ENCODE results near the gene PPIL6. TPM values are rescaled to one million over a fixed set of nuclear protein-coding genes. Genes with fewer than 3 reads are reported as not detected.
"Not testable (repeated sequence)": the region's sequence is repeated elsewhere in the genome, so short reads cannot be mapped to it uniquely, and the experiment has no call there.

Gene PPIL6
- polyA plus RNA-seq, 1 experiment: 0.83 TPM

- POLR2A ChIA-PET: no interaction called here
- no peak for DNase-seq (ENCODE audit: low read depth, low spot score)
- Histone ChIP-seq H3K9me3 (ENCODE audit: control insufficient read depth, insufficient read depth, low read length) (no peaks in the 10 kb centered on the region), H3K27me3 (ENCODE audit: control insufficient read depth, insufficient read depth, low read length) (no peaks in the 10 kb centered on the region), H3K27ac (ENCODE audit: low read depth, low read length) (no peak overlapping the region), H3K4me3 (ENCODE audit: low read depth, low read length) (no peak overlapping the region)
- TF ChIP-seq CTCF (IDR thresholded peaks at IDR 0.05; ENCODE audit: low read depth, low read length): no peak
- CTCF ChIA-PET: interaction anchor here (0.6 to 1.8 kb wide), 3 partner anchors 13 to 182 kb away, joined by 3 to 7 read pairs (median 4); no protein-coding TSS in a partner anchor
Observed at GRCh38 chr6:109370336-109370735, 70.1 kb downstream of the PPIL6 start.

- ChIA-PET POLR2A (no interaction called here), CTCF (interaction anchor here (0.6 to 1.8 kb wide), 2 partner anchors 39 to 182 kb away, joined by 3 to 7 read pairs; no protein-coding TSS in a partner anchor)
- no peak overlapping the region for H3K27ac ChIP-seq (ENCODE audit: low read depth, low read length)
- H3K4me3 ChIP-seq (ENCODE audit: low read depth, low read length): no peak overlapping the region
- no peak for TF ChIP-seq CTCF (IDR thresholded peaks at IDR 0.05; ENCODE audit: low read depth, low read length)
- H3K27me3 ChIP-seq (ENCODE audit: control insufficient read depth, insufficient read depth, low read length): no peaks in the 10 kb centered on the region
- H3K9me3 ChIP-seq (ENCODE audit: control insufficient read depth, insufficient read depth, low read length): no peaks in the 10 kb centered on the region
- DNase-seq (ENCODE audit: low read depth, low spot score): no peak
Observed at GRCh38 chr6:109369728-109370127, 70.7 kb downstream of the PPIL6 start.

GRCh38 chr6:109364382-109365078 lies 75.9 kb downstream of the PPIL6 start:
- H3K27ac ChIP-seq (ENCODE audit: low read depth, low read length); H3K9me3 ChIP-seq (ENCODE audit: control insufficient read depth, insufficient read depth, low read length); H3K4me3 ChIP-seq (ENCODE audit: low read depth, low read length); POLR2A ChIA-PET; CTCF ChIA-PET; DNase-seq (ENCODE audit: low read depth, low spot score); H3K27me3 ChIP-seq (ENCODE audit: control insufficient read depth, insufficient read depth, low read length): not testable (repeated sequence)

- POLR2A ChIA-PET: no interaction called here
- no peak for DNase-seq (ENCODE audit: low read depth, low spot score)
- Histone ChIP-seq H3K9me3 (ENCODE audit: control insufficient read depth, insufficient read depth, low read length) (no peaks in the 10 kb centered on the region), H3K27ac (ENCODE audit: low read depth, low read length) (no peak overlapping the region), H3K27me3 (ENCODE audit: control insufficient read depth, insufficient read depth, low read length) (no peaks in the 10 kb centered on the region), H3K4me3 (ENCODE audit: low read depth, low read length) (no peak overlapping the region)
- CTCF ChIA-PET: interaction anchor here (0.8 to 1.1 kb wide), 2 partner anchors 15 to 176 kb away, joined by 3 read pairs; no protein-coding TSS in a partner anchor
- TF ChIP-seq CTCF (IDR thresholded peaks at IDR 0.05; ENCODE audit: low read depth, low read length): no peak
Observed at GRCh38 chr6:109363753-109364152, 76.7 kb downstream of the PPIL6 start.

GRCh38 chr6:109362102-109362884 lies 78.1 kb downstream of the PPIL6 start:
- no peak for TF ChIP-seq CTCF (IDR thresholded peaks at IDR 0.05; ENCODE audit: low read depth, low read length)
- Histone ChIP-seq H3K4me3 (ENCODE audit: low read depth, low read length) (no peak overlapping the region), H3K9me3 (ENCODE audit: control insufficient read depth, insufficient read depth, low read length) (no peaks in the 10 kb centered on the region), H3K27me3 (ENCODE audit: control insufficient read depth, insufficient read depth, low read length) (no peaks in the 10 kb centered on the region), H3K27ac (ENCODE audit: low read depth, low read length) (no peak overlapping the region)
- ChIA-PET CTCF (interaction anchor here (0.6 to 1.2 kb wide), 3 partner anchors 22 to 848 kb away, joined by 3 read pairs; no protein-coding TSS in a partner anchor), POLR2A (no interaction called here)
- DNase-seq (ENCODE audit: low read depth, low spot score): no peak
